Loucy (cell line): ENCODE data around the gene CMTR2.

Experiments used
- H2AFZ ChIP-seq: fragments of 200-600 bp; sonication (generic); 2 replicates; pipeline ENCODE4 v1.6.0; 2016; ENCODE audit warnings: antibody characterized with exemption, mild to moderate bottlenecking, low read length, moderate library complexity
- H3F3A ChIP-seq: fragments of 200-600 bp; 2 replicates; pipeline ENCODE4 v1.6.0; 2016; ENCODE audit warnings: antibody characterized with exemption, low read depth, mild to moderate bottlenecking
- H3K27me3 ChIP-seq: fragments of 200-600 bp; sonication (generic); 2 replicates; pipeline ENCODE4 v1.6.1; 2014; ENCODE audit warnings: low read length, mild to moderate bottlenecking; ENCODE audit not compliant: insufficient read depth, poor library complexity, severe bottlenecking
- H3K36me3 ChIP-seq: fragments of 200-600 bp; sonication (generic); 2 replicates; pipeline ENCODE4 v1.6.1; 2016; ENCODE audit warnings: low read length; ENCODE audit not compliant: insufficient read depth
- H3K4me1 ChIP-seq: fragments of 200-600 bp; sonication (generic); 2 replicates; pipeline ENCODE4 v1.5.1; 2014; ENCODE audit warnings: low read length, mild to moderate bottlenecking; ENCODE audit not compliant: insufficient read depth, poor library complexity, severe bottlenecking
- H3K4me2 ChIP-seq: fragments of 200-600 bp; sonication (generic); 2 replicates; pipeline ENCODE4 v1.6.0; 2014; ENCODE audit warnings: antibody characterized with exemption, low read length, low read depth, mild to moderate bottlenecking; ENCODE audit not compliant: poor library complexity, severe bottlenecking
- H3K4me3 ChIP-seq: fragments of 200-600 bp; sonication (generic); 2 replicates; pipeline ENCODE4 v1.5.1; 2014; ENCODE audit warnings: low read length, mild to moderate bottlenecking, mixed read lengths; ENCODE audit not compliant: poor library complexity, severe bottlenecking
- H3K79me2 ChIP-seq: fragments of 200-600 bp; sonication (generic); 2 replicates; pipeline ENCODE4 v1.6.1; 2014; ENCODE audit warnings: low read length; ENCODE audit not compliant: insufficient read depth
- H3K9ac ChIP-seq: fragments of 200-600 bp; sonication (generic); 2 replicates; pipeline ENCODE4 v1.6.0; 2014; ENCODE audit warnings: mild to moderate bottlenecking, low read depth, low read length, moderate library complexity; ENCODE audit not compliant: poor library complexity, severe bottlenecking
- H3K9me2 ChIP-seq: fragments of 200-600 bp; sonication (generic); replicated peaks from 2 replicates; pipeline ENCODE4 v1.6.1; 2016; ENCODE audit warnings: low read depth, low read length, mixed read lengths
- H3K9me3 ChIP-seq: fragments of 200-600 bp; sonication (generic); 2 replicates; pipeline ENCODE4 v1.6.1; 2014; ENCODE audit warnings: mild to moderate bottlenecking, antibody characterized with exemption, low read length, low read depth; ENCODE audit not compliant: insufficient read depth
- H4K20me1 ChIP-seq: fragments of 200-600 bp; sonication (generic); 2 replicates; pipeline ENCODE4 v1.6.0; 2014; ENCODE audit warnings: antibody characterized with exemption, low read length, mild to moderate bottlenecking; ENCODE audit not compliant: insufficient read depth, poor library complexity, severe bottlenecking
- EZH2phosphoT487 ChIP-seq: fragments of 200-600 bp; IDR thresholded peaks from 2 replicates; pipeline ENCODE4 v1.6.1; 2018; ENCODE audit warnings: antibody characterized with exemption, mild to moderate bottlenecking, moderate library complexity, borderline replicate concordance
- TF ChIP-seq, protein P1 (sequence below): fragments of 200-600 bp; sonication (generic); conservative IDR thresholded peaks from 2 replicates; pipeline ENCODE4 v1.5.1; 2014; ENCODE audit warnings: mild to moderate bottlenecking, antibody characterized with exemption, low read length

The CMTR2 gene

DNA sequence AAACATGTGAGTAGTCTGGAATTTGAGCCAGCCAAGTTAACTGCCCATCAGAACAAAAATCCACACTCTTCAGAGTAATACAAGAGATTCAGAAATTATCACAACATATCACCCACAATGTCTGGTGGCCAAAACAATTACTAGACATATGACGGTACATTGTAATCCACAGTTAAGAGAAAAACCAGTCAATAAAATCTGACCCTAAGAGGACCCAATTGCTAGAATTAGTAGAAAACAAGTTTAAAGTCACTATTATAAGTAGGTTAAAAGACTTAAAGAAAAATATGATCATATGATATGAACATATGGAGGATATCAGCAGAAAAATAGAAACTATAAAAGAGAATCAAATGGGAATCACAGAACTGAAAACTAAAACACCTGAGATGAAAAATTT lies 15.8 kb downstream of the CMTR2 start:
- 0 out of 2 replicates have a peak, but pooled peaks cover 8% of the 10 kb centered on the region for H3K9me3 ChIP-seq
- H3K4me3 ChIP-seq, result no peak overlapping the region
- no peaks in the 10 kb centered on the region for H3F3A ChIP-seq
- no peak overlapping the region for H2AFZ ChIP-seq
- no peaks in the 10 kb centered on the region for H3K79me2 ChIP-seq
- H3K4me1 ChIP-seq, result no peaks in the 10 kb centered on the region
- H3K9me2 ChIP-seq, result no peaks in the 10 kb centered on the region
- H3K36me3 ChIP-seq, result no peaks in the 10 kb centered on the region
- no peak for TF ChIP-seq EZH2phosphoT487
- TF ChIP-seq, protein P1, sequence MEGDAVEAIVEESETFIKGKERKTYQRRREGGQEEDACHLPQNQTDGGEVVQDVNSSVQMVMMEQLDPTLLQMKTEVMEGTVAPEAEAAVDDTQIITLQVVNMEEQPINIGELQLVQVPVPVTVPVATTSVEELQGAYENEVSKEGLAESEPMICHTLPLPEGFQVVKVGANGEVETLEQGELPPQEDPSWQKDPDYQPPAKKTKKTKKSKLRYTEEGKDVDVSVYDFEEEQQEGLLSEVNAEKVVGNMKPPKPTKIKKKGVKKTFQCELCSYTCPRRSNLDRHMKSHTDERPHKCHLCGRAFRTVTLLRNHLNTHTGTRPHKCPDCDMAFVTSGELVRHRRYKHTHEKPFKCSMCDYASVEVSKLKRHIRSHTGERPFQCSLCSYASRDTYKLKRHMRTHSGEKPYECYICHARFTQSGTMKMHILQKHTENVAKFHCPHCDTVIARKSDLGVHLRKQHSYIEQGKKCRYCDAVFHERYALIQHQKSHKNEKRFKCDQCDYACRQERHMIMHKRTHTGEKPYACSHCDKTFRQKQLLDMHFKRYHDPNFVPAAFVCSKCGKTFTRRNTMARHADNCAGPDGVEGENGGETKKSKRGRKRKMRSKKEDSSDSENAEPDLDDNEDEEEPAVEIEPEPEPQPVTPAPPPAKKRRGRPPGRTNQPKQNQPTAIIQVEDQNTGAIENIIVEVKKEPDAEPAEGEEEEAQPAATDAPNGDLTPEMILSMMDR, result no peak
- H3K27me3 ChIP-seq, result no peaks in the 10 kb centered on the region
- no peak overlapping the region for H3K4me2 ChIP-seq
- no peaks in the 10 kb centered on the region for H4K20me1 ChIP-seq
- no peak overlapping the region for H3K9ac ChIP-seq

DNA sequence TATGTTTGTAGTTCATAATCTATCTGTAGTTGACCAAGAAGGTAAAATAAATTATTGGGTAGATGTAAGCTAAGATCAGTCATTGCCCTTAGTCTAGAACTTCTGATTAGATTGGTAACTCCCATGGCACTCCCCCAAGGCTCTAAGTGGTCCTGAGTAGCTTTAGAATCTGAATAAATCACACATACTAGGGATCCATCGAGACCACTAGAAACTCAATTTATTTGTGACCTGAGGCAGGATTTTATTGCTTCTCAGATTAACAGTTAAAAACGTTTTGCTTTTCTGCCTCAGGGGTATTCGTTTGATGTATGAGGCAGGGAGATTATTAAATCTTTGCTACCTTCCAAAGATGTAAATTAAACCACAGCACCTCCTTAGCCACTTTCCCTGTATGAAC lies 24.9 kb downstream of the CMTR2 start:
- H3K4me1 ChIP-seq, result no peaks in the 10 kb centered on the region
- H3K4me2 ChIP-seq, result no peak overlapping the region
- TF ChIP-seq EZH2phosphoT487, result no peak
- TF ChIP-seq, protein P1, result no peak
- H3K79me2 ChIP-seq, result no peaks in the 10 kb centered on the region
- H3K9ac ChIP-seq, result no peak overlapping the region
- H3K9me2 ChIP-seq, result no peaks in the 10 kb centered on the region
- no peaks in the 10 kb centered on the region for H4K20me1 ChIP-seq
- no peak overlapping the region for H2AFZ ChIP-seq
- H3K36me3 ChIP-seq, result no peaks in the 10 kb centered on the region
- no peaks in the 10 kb centered on the region for H3K27me3 ChIP-seq
- H3K9me3 ChIP-seq, result no peaks in the 10 kb centered on the region
- no peak overlapping the region for H3K4me3 ChIP-seq
- no peaks in the 10 kb centered on the region for H3F3A ChIP-seq

DNA sequence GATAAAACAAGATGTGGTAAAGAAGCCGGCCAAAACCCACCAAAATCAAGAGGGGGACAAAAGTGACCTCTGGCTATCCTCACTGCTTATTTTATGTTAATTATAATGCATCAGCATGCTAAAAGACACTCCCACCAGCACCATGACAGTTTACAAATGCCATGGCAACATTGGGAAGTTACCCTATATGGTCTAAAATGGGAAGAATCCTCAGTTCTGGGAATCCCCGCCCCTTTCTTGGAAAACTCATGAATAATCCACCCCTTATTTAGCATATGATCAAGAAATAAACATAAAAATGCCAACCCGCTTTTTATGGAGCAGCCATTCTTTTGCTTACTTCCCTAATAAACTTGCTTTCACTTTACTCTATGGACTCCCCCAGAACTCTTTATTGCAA lies 25.6 kb downstream of the CMTR2 start:
- Histone ChIP-seq H3K4me2 (no peak overlapping the region), H3K79me2 (no peaks in the 10 kb centered on the region), H3K36me3 (no peaks in the 10 kb centered on the region), H3F3A (no peaks in the 10 kb centered on the region), H3K4me1 (no peaks in the 10 kb centered on the region), H3K9me3 (no peaks in the 10 kb centered on the region), H4K20me1 (no peaks in the 10 kb centered on the region), H3K4me3 (no peak overlapping the region), H2AFZ (no peak overlapping the region), H3K9ac (no peak overlapping the region), H3K9me2 (no peaks in the 10 kb centered on the region), H3K27me3 (no peaks in the 10 kb centered on the region)
- TF ChIP-seq, protein P1, result no peak
- no peak for TF ChIP-seq EZH2phosphoT487
